Stimulated activated CD4-positive, alpha-beta T cell treated with anti-CD3 and anti-CD28 coated beads, Interleukin-15, amount 100 ng/mL, for 24 hours (primary cell): ENCODE results near the gene CFAP46.

Experiments used
- DNase-seq: peaks from one replicate; pipeline ENCODE4 v3.0.0-alpha.2; 2020

The CFAP46 gene

GRCh38 chr10:132817701-132818211 is 124.6 kb downstream of the CFAP46 start:
- DNase-seq: no peak

GRCh38 chr10:132816718-132817117 is 125.7 kb downstream of the CFAP46 start:
- DNase-seq: no peak

- no peak for DNase-seq
Observed at GRCh38 chr10:132815168-132815857, 127.1 kb downstream of the CFAP46 start.

- no peak for DNase-seq
Observed at GRCh38 chr10:132814469-132814856, 127.9 kb downstream of the CFAP46 start.

- DNase-seq: no peak
Observed at GRCh38 chr10:132813560-132814468, 128.6 kb downstream of the CFAP46 start.

- no peak for DNase-seq
Observed at GRCh38 chr10:132813001-132813401, 129.4 kb downstream of the CFAP46 start.

- no peak for DNase-seq
Observed at GRCh38 chr10:132812520-132812919, 129.8 kb downstream of the CFAP46 start.

GRCh38 chr10:132811891-132812481 is 130.4 kb downstream of the CFAP46 start:
- no peak for DNase-seq

GRCh38 chr10:132810807-132811700 is 131.3 kb downstream of the CFAP46 start:
- no peak for DNase-seq

- no peak for DNase-seq
Observed at GRCh38 chr10:132810141-132810806, 132.1 kb downstream of the CFAP46 start.

- DNase-seq: no peak
Observed at GRCh38 chr10:132809232-132810140, 132.9 kb downstream of the CFAP46 start.

GRCh38 chr10:132808383-132809231 is 133.8 kb downstream of the CFAP46 start:
- DNase-seq: no peak

GRCh38 chr10:132807621-132808049 is 134.7 kb downstream of the CFAP46 start:
- no peak for DNase-seq

- no peak for DNase-seq
Observed at GRCh38 chr10:132806561-132807003, 135.8 kb downstream of the CFAP46 start.

GRCh38 chr10:132806110-132806509 is 136.3 kb downstream of the CFAP46 start:
- no peak for DNase-seq

GRCh38 chr10:132805599-132805998 is 136.8 kb downstream of the CFAP46 start:
- no peak for DNase-seq

GRCh38 chr10:132804785-132805426 is 137.5 kb downstream of the CFAP46 start:
- no peak for DNase-seq

GRCh38 chr10:132804287-132804686 is 138.1 kb downstream of the CFAP46 start:
- no peak for DNase-seq
